Sigmoid colon (tissue), 7 donors: ENCODE measurements around the gene SF3B2. TPM values are rescaled to one million over a fixed set of nuclear protein-coding genes. Genes with fewer than 3 reads are reported as not detected.

Source experiments
- DNase-seq: peaks from one replicate; pipeline ENCODE4 v3.0.0-alpha.2; 2019
- H3K27ac ChIP-seq, 4 donors: fragments of 200-600 bp; sonication (generic); one replicate each; pipeline ENCODE4 v1.5.1; 2016 to 2019; ENCODE audit warnings: mild to moderate bottlenecking in 1 of 4
- H3K27me3 ChIP-seq, 3 donors: fragments of 200-600 bp; sonication (generic); one replicate each; pipeline ENCODE4 v1.5.1; 2019; ENCODE audit warnings: mild to moderate bottlenecking in 1 of 3
- H3K36me3 ChIP-seq, 4 donors: fragments of 200-600 bp; sonication (generic); one replicate each; pipeline ENCODE4 v1.5.1; 2016 to 2019
- H3K4me1 ChIP-seq, 4 donors: fragments of 200-600 bp; sonication (generic); one replicate each; pipeline ENCODE4 v1.5.1; 2017 to 2019
- H3K4me3 ChIP-seq, 4 donors: fragments of 200-600 bp; sonication (generic); one replicate each; pipeline ENCODE4 v1.5.1; 2017 to 2019; ENCODE audit warnings: mild to moderate bottlenecking in 2 of 4, moderate library complexity in 1 of 4
- H3K9me3 ChIP-seq, 4 donors: fragments of 200-600 bp in 3 of 4; sonication (generic) in 3 of 4; one replicate each; pipeline versions ENCODE4 v1.5.1 to v1.6.1; 2013 to 2019
- EP300 ChIP-seq, 4 donors: sonication (generic); formaldehyde crosslinking; IDR thresholded peaks; one replicate each; pipeline ENCODE4 v1.6.1; 2017; ENCODE audit warnings: antibody characterized with exemption in 4 of 4
- POLR2A ChIP-seq, 2 donors: fragments of 450-650 bp; IDR thresholded peaks; one replicate each; pipeline ENCODE4 v1.6.1; 2016; ENCODE audit warnings: antibody characterized with exemption in 2 of 2, mild to moderate bottlenecking in 2 of 2, moderate library complexity in 2 of 2
- POLR2AphosphoS5 ChIP-seq, 4 donors: sonication (generic); formaldehyde crosslinking; IDR thresholded peaks; one replicate each; pipeline ENCODE4 v1.6.1; 2017; ENCODE audit warnings: antibody characterized with exemption in 4 of 4
- WGBS, 2 donors: extraction: QIAGEN DNeasy Blood & Tissue Kit; methylation state at CpG; one replicate each; pipeline ENCODE4 v1.1.7; 2013; 5-methylcytosine and 5-hydroxymethylcytosine counted together
- intact Hi-C: fragments of 100-400 bp; cut with DNase I; formaldehyde crosslinking; loops from one replicate; pipeline ENCODE4 v1.15.1; 2023
- polyA plus RNA-seq, 3 donors: library from polyadenylated mRNA; stranded (reverse); fragments of 200-250 nt; gene quantifications; one replicate each; pipeline ENCODE4 v1.2.3, GENCODE V29; 2013
- total RNA-seq, 4 donors: library from RNA; depleted of rRNA; stranded (reverse); fragments of >200 nt; gene quantifications; one replicate each; pipeline ENCODE4 v1.1.0, GENCODE V29; 2016
- TF ChIP-seq, protein P1 (sequence below), 4 experiments: fragments of 450-650 bp in 3 of 4; fragments of 200-600 bp in 1 of 4; IDR thresholded peaks; one replicate each; pipeline ENCODE4 v1.5.1; 2016 to 2019; ENCODE audit warnings: antibody characterized with exemption in 4 of 4, mild to moderate bottlenecking in 3 of 4, moderate library complexity in 2 of 4
- donor health status: healthy with polysubstance abuse.
- donor health status: Bipolar disorder and iron deficiency.
- donor health status: healthy.

Gene SF3B2
- total and polyA plus RNA-seq, 7 donors, result 71.7 to 122 (median 91.9) TPM

DNA sequence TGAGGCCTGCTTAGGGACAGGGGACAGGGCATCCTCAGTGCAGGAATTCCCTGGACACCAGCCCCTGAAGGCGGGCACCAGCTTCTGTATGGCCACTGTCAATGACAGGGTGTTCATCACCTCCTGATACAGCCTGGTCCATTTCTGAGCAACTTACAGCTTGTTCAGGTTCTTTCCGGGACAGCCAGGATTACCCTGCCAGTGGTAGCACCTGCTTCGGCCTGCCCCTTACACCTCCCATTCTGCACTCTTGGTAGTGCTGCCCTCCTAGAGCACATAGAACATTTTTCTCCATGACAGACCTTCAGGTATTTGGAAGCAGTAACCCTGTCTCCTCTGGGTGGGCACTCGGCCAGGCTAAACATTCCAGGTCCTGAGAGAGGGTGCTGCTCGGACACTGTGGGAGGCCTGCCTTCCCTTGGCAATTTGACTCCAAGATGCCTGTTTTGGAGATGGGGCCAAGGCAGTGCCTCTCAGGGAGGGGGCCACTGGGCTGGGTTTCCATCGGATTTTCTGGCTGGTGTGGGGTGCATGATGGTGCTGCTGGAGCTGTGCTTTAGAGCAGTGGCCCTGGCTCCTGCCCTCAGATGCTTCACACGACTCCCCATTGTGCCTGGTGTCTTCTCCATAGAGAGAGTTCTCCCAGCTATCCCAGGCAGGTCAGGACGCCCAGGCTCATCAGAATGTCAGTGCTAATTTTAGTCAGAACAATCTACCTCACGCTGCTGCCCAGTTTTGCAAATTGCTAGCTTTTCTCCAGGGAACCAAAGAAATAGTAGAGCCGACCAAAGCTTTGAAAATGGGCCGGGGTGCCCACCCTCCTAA, 4.4 kb upstream of the SF3B2 start:
- no peaks in the 10 kb centered on the region for H3K36me3 ChIP-seq
- no peaks in the 10 kb centered on the region for H3K9me3 ChIP-seq
- H3K4me1 ChIP-seq, result peaks cover 0 to 23% (median 13%) of the 10 kb centered on the region in 4 donors
- H3K4me3 ChIP-seq, result no peak overlapping the region
- peak overlapping the region in 1 of 4 donors; percentile 75 for H3K27ac ChIP-seq
- intact Hi-C loops, result no loop called here
- WGBS, 2 donors, result 80 to 87% methylated on average over 11 of the region's 11 CpGs
- TF ChIP-seq EP300 (IDR thresholded peaks at IDR 0.05), result no peak
- DNase-seq, result no peak
- peaks cover 14 to 26% (median 21%) of the 10 kb centered on the region in 3 donors for H3K27me3 ChIP-seq

DNA sequence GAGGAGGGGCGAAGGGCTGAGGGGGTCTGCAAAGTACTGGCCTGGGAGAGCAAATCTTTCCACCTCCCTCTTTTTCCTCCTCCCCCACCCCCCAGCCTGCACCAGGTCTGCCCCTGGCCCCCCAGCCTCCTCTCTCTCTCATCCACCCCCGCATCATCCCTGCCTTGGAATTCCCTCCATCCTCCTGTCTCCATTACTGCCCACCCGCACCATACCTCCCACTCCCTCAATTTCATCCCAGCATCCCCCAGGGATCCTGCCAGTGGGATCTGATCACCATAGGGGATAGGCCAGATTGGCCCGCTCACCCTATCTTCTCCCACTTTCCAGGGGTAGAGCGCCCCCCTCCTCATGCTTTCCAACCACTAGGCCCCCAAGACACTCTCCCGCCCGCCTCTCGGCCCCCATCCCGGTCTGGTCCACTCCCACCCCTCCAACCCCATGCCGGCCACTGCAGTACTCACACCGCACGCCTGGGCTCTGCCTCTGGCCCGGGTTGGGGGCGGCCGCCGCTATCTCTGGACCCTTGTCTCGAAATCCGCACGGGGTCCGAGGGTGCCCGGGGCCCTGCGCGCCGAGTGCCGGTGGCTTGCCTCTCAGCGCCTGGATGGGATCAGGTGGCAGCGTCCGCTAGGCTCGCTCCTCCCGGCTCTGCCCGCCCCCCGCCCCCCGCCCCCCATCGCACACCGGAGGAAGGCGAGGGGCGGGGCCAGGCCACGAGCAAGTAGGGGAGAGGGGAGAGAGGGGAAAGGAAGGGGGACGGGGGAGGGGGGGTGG, 3.4 kb upstream of the SF3B2 start, which contains the start of gene GAL3ST3:
TSS of gene GAL3ST3 (minus strand) at position 615 of the 777 bp plus-strand sequence. CDS start 3,746 bp downstream, outside the sequence.
- H3K36me3 ChIP-seq, result peaks cover 0 to 3% (median 0%) of the 10 kb centered on the region in 4 donors
- H3K9me3 ChIP-seq, result no peaks in the 10 kb centered on the region
- intact Hi-C loops, result no loop called here
- DNase-seq, result no peak
- peaks cover 0 to 33% (median 22%) of the 10 kb centered on the region in 4 donors for H3K4me1 ChIP-seq
- TF ChIP-seq POLR2A (IDR thresholded peaks at IDR 0.05) (no peak), EP300 (IDR thresholded peaks at IDR 0.05) (no peak), POLR2AphosphoS5 (IDR thresholded peaks at IDR 0.05) (no peak)
- TF ChIP-seq, protein P1, sequence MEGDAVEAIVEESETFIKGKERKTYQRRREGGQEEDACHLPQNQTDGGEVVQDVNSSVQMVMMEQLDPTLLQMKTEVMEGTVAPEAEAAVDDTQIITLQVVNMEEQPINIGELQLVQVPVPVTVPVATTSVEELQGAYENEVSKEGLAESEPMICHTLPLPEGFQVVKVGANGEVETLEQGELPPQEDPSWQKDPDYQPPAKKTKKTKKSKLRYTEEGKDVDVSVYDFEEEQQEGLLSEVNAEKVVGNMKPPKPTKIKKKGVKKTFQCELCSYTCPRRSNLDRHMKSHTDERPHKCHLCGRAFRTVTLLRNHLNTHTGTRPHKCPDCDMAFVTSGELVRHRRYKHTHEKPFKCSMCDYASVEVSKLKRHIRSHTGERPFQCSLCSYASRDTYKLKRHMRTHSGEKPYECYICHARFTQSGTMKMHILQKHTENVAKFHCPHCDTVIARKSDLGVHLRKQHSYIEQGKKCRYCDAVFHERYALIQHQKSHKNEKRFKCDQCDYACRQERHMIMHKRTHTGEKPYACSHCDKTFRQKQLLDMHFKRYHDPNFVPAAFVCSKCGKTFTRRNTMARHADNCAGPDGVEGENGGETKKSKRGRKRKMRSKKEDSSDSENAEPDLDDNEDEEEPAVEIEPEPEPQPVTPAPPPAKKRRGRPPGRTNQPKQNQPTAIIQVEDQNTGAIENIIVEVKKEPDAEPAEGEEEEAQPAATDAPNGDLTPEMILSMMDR (IDR thresholded peaks at IDR 0.05), result no peak
- 14 to 35% methylated on average over 39 of the region's 39 CpGs for WGBS, 2 donors
- no peak within 1 kb of the TSS for H3K4me3 ChIP-seq
- H3K27me3 ChIP-seq, result peaks cover 14 to 26% (median 21%) of the 10 kb centered on the region in 3 donors
- H3K27ac ChIP-seq, result peak within 1 kb of the TSS in 1 of 4 donors; percentile 75

DNA sequence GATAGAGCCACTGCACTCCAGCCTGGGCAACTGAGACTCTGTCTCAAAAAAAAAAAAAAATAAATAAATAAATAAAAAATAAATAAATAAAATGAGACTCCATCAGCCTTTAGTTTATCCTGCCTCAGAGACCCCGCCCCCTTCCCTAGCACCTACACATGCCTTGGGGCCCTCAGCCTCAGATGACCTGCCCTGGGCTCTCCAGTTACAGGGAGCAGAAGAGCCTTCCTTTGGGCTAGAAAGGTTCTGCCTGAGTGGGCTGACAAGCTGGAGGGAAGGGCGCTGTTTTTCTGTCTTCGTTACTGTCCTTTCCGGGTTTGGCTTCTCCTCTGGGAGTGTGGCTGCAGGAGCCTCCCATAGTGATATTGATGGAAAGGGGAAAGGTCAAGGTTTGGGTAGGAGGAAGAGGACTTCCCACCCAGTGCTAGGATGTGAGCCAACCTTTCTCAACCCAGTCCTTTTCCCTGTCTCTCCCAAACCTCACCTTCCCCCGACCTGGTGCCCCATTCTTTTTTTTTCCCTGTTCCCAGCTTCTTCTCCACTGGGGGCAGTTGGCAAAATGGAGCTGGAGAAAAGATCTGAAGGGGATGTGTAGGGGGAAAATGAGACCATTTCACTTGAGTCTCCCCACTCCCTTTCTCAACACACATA, 1.5 kb upstream of the SF3B2 start:
- 73 to 89% methylated on average over 5 of the region's 5 CpGs for WGBS, 2 donors
- intact Hi-C loops, result loop anchor here (5.0 kb wide), 1 partner anchor 48 kb away; the partner anchor contains the start of genes BANF1 and EIF1AD
- no peaks in the 10 kb centered on the region for H3K9me3 ChIP-seq
- DNase-seq, result no peak
- peaks cover 0 to 33% (median 23%) of the 10 kb centered on the region in 4 donors for H3K4me1 ChIP-seq
- H3K27me3 ChIP-seq, result peaks cover 14 to 26% (median 21%) of the 10 kb centered on the region in 3 donors
- no peak for TF ChIP-seq POLR2AphosphoS5 (IDR thresholded peaks at IDR 0.05)
- TF ChIP-seq, protein P1 (IDR thresholded peaks at IDR 0.05), result no peak
- peak overlapping the region; percentile 84 to 90 (median 87) for H3K27ac ChIP-seq
- H3K36me3 ChIP-seq, result peaks cover 12 to 23% (median 14%) of the 10 kb centered on the region in 4 donors
- no peak overlapping the region for H3K4me3 ChIP-seq

DNA sequence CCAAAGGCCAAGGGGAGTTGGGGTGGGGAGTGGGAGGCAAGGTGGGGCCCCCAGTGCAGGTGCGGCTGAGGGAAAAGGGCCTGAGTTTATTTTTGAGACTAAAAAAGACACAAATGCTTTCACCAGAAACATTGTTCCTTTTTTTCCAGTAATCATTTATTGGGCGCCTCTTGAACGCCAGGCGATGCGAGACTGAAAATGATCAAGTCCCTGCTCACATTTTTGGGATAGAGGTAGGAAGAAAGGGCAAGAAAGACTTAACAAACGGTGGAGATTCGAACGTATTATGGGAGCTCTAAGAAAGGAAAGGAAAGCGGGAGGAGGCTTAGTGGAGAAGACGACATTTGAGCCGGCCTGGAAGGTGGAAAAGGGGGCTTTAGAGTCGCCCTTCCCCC, 796 bp upstream of the SF3B2 start:
- peaks cover 13 to 30% (median 20%) of the 10 kb centered on the region in 4 donors for H3K36me3 ChIP-seq
- H3K27me3 ChIP-seq, result peaks cover 14 to 26% (median 21%) of the 10 kb centered on the region in 3 donors
- TF ChIP-seq, protein P1 (IDR thresholded peaks at IDR 0.05), result no peak
- TF ChIP-seq POLR2A (IDR thresholded peaks at IDR 0.05) (no peak), EP300 (IDR thresholded peaks at IDR 0.05) (no peak), POLR2AphosphoS5 (IDR thresholded peaks at IDR 0.05) (no peak)
- 18 to 24% methylated on average over 12 of the region's 12 CpGs for WGBS, 2 donors
- peak overlapping the region; percentile 84 to 90 (median 87) for H3K27ac ChIP-seq
- H3K9me3 ChIP-seq, result no peaks in the 10 kb centered on the region
- intact Hi-C loops, result loop anchor here (5.0 kb wide), 1 partner anchor 49 kb away; the partner anchor contains the start of genes BANF1 and EIF1AD
- H3K4me3 ChIP-seq, result peak overlapping the region; percentile 85 to 98 (median 91)
- DNase-seq, result no peak
- peaks cover 0 to 33% (median 23%) of the 10 kb centered on the region in 4 donors for H3K4me1 ChIP-seq
